HEK293 (cell line): ENCODE measurements around the gene ABHD15.

Source experiments
- GLIS1 ChIP-seq: fragments of 450-650 bp; formaldehyde crosslinking; IDR thresholded peaks from 2 replicates; pipeline ENCODE4 v1.5.1; 2016; ENCODE audit warnings: missing biosample characterization, missing genetic modification characterization
- HOXA7 ChIP-seq: sonication (generic); formaldehyde crosslinking; IDR thresholded peaks from 2 replicates; pipeline ENCODE4 v1.8.1; 2022; ENCODE audit warnings: missing genetic modification reagents, borderline replicate concordance
- HOXC10 ChIP-seq: sonication (generic); formaldehyde crosslinking; IDR thresholded peaks from 2 replicates; pipeline ENCODE4 v1.8.1; 2023; ENCODE audit warnings: mild to moderate bottlenecking, missing genetic modification reagents
- KLF7 ChIP-seq: fragments of 450-650 bp; formaldehyde crosslinking; IDR thresholded peaks from 2 replicates; pipeline ENCODE4 v1.5.1; 2016; ENCODE audit warnings: missing biosample characterization, missing genetic modification characterization, borderline replicate concordance
- KLF8 ChIP-seq: fragments of 450-650 bp; formaldehyde crosslinking; IDR thresholded peaks from 2 replicates; pipeline ENCODE4 v1.5.1; 2016; ENCODE audit warnings: missing biosample characterization, missing genetic modification characterization
- SCRT2 ChIP-seq: fragments of 450-650 bp; formaldehyde crosslinking; IDR thresholded peaks from 2 replicates; pipeline ENCODE4 v1.5.1; 2016; ENCODE audit warnings: missing biosample characterization, missing genetic modification characterization
- SP3 ChIP-seq: fragments of 450-650 bp; formaldehyde crosslinking; IDR thresholded peaks from 2 replicates; pipeline ENCODE4 v1.5.1; 2016; ENCODE audit warnings: missing biosample characterization, missing genetic modification characterization
- ZFP69B ChIP-seq: fragments of 450-650 bp; formaldehyde crosslinking; IDR thresholded peaks from 2 replicates; pipeline ENCODE4 v1.5.1; 2016; ENCODE audit warnings: missing biosample characterization, missing genetic modification characterization
- ZNF146 ChIP-seq: fragments of 450-650 bp; formaldehyde crosslinking; IDR thresholded peaks from 2 replicates; pipeline ENCODE4 v1.5.1; 2016; ENCODE audit warnings: missing biosample characterization, missing genetic modification characterization
- ZNF184 ChIP-seq: fragments of 450-650 bp; IDR thresholded peaks from 2 replicates; pipeline ENCODE4 v1.5.1; 2018; ENCODE audit warnings: missing biosample characterization, mild to moderate bottlenecking, missing genetic modification characterization
- ZNF335 ChIP-seq: fragments of 450-650 bp; formaldehyde crosslinking; conservative IDR thresholded peaks from 2 replicates; pipeline ENCODE4 v1.5.1; 2016; ENCODE audit warnings: missing biosample characterization, missing genetic modification characterization
- ZNF350 ChIP-seq: fragments of 450-650 bp; formaldehyde crosslinking; IDR thresholded peaks from 2 replicates; pipeline ENCODE4 v1.5.0; 2017; ENCODE audit warnings: missing biosample characterization, mild to moderate bottlenecking, missing genetic modification characterization
- ZNF426 ChIP-seq: fragments of 450-650 bp; formaldehyde crosslinking; IDR thresholded peaks from 2 replicates; pipeline ENCODE4 v1.5.1; 2017; ENCODE audit warnings: missing biosample characterization, missing genetic modification characterization, mild to moderate bottlenecking, inconsistent platforms, moderate library complexity
- ZNF521 ChIP-seq: fragments of 450-650 bp; formaldehyde crosslinking; IDR thresholded peaks from 2 replicates; pipeline ENCODE4 v1.5.1; 2017; ENCODE audit warnings: missing biosample characterization, mild to moderate bottlenecking, missing genetic modification characterization
- ZNF558 ChIP-seq: fragments of 450-650 bp; formaldehyde crosslinking; IDR thresholded peaks from 2 replicates; pipeline ENCODE4 v1.5.1; 2016; ENCODE audit warnings: missing biosample characterization, missing genetic modification characterization
- ZNF571 ChIP-seq: fragments of 450-650 bp; formaldehyde crosslinking; IDR thresholded peaks from 2 replicates; pipeline ENCODE4 v1.5.0; 2017; ENCODE audit warnings: missing biosample characterization, missing genetic modification characterization
- ZNF610 ChIP-seq: fragments of 450-650 bp; formaldehyde crosslinking; IDR thresholded peaks from 2 replicates; pipeline ENCODE4 v1.5.1; 2016; ENCODE audit warnings: missing biosample characterization, missing genetic modification characterization, borderline replicate concordance
- ZNF629 ChIP-seq: fragments of 450-650 bp; formaldehyde crosslinking; IDR thresholded peaks from 2 replicates; pipeline ENCODE4 v1.5.1; 2017; ENCODE audit warnings: missing biosample characterization, missing genetic modification characterization
- ZNF76 ChIP-seq: fragments of 450-650 bp; formaldehyde crosslinking; IDR thresholded peaks from 2 replicates; pipeline ENCODE4; 2016; ENCODE audit warnings: low read depth, missing biosample characterization, missing genetic modification characterization, borderline replicate concordance
- ZNF791 ChIP-seq: fragments of 450-650 bp; formaldehyde crosslinking; IDR thresholded peaks from 2 replicates; pipeline ENCODE4 v1.5.1; 2016; ENCODE audit warnings: missing biosample characterization, missing genetic modification characterization
- ZNF792 ChIP-seq: fragments of 450-650 bp; formaldehyde crosslinking; IDR thresholded peaks from 2 replicates; pipeline ENCODE4 v1.5.1; 2016; ENCODE audit warnings: missing biosample characterization, missing genetic modification characterization
- ZNF843 ChIP-seq: fragments of 450-650 bp; formaldehyde crosslinking; IDR thresholded peaks from 2 replicates; pipeline ENCODE4 v1.5.1; 2016; ENCODE audit warnings: missing biosample characterization, missing genetic modification characterization
- TF ChIP-seq, protein P1 (sequence below): fragments of 450-650 bp; formaldehyde crosslinking; IDR thresholded peaks from 2 replicates; pipeline ENCODE4 v1.5.1; 2016; ENCODE audit warnings: missing biosample characterization, missing genetic modification characterization
- TF ChIP-seq, protein P2 (sequence below): fragments of 450-650 bp; formaldehyde crosslinking; IDR thresholded peaks from 2 replicates; pipeline ENCODE4 v1.5.1; 2016; ENCODE audit warnings: missing biosample characterization, missing genetic modification characterization
- TF ChIP-seq, protein P3 (sequence below): fragments of 450-650 bp; formaldehyde crosslinking; IDR thresholded peaks from 2 replicates; pipeline ENCODE4 v1.5.1; 2016; ENCODE audit warnings: missing biosample characterization, missing genetic modification characterization
- TF ChIP-seq, protein P4 (sequence below): fragments of 450-650 bp; formaldehyde crosslinking; IDR thresholded peaks from 2 replicates; pipeline ENCODE4 v1.5.1; 2016; ENCODE audit warnings: missing biosample characterization, missing genetic modification characterization
- TF ChIP-seq, protein P5 (sequence below): fragments of 450-650 bp; formaldehyde crosslinking; IDR thresholded peaks from 2 replicates; pipeline ENCODE4 v1.5.1; 2016; ENCODE audit warnings: missing biosample characterization, missing genetic modification characterization
- TF ChIP-seq, protein P6 (sequence below): IDR thresholded peaks from 2 replicates; pipeline ENCODE4 v1.6.1; 2011; ENCODE audit warnings: mild to moderate bottlenecking, low read depth, low read length, borderline replicate concordance
- TF ChIP-seq, protein P7 (sequence below): fragments of 450-650 bp; formaldehyde crosslinking; IDR thresholded peaks from 2 replicates; pipeline ENCODE4 v1.5.1; 2016; ENCODE audit warnings: missing biosample characterization, missing genetic modification characterization

The ABHD15 gene

DNA sequence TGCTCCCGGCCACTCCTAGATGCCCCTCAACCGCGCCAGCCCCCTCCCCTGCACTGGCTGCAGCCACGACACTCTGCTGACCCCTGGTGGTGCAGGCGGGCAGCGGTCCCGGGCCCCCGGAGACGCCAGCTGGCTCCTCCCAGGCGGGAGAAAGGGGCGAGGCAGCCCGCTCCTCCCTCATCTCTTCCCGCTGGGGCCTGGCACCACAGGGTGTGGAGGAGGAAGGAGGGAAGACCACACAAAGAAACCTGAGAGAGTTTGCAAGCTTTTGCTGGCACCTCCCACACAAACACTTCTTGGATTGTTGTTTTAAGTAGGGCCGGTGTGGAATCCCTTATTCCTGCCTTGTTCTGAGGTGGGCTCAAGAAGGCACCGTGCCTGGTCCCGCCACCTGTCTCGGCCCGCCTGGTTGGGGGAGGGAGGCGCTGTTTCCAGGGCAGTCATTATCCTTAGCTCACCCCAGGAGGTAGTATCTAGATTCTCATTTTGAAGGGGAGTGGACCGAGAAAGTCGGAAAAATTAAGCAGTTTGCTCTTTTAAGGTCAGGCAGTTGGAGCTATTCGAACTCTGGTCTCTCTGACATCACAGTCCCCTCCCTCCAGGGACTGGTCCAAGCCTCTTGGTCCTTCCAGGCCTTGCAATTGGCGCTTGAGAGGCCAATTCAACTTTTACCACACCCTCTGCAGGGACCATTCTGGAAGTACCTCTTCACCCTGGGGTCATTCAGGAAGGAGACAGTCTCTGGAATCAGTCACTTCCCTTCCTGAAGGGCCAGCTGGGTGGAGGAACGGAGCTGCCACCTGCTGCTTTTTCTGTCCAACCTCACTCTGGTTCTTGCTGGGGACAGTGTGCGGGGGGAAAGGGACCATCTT is 25.1 kb upstream of the ABHD15 start (continued):
- TF ChIP-seq SP3 (tag by site-specific recombination), result peak; percentile 82
- TF ChIP-seq, protein P1, sequence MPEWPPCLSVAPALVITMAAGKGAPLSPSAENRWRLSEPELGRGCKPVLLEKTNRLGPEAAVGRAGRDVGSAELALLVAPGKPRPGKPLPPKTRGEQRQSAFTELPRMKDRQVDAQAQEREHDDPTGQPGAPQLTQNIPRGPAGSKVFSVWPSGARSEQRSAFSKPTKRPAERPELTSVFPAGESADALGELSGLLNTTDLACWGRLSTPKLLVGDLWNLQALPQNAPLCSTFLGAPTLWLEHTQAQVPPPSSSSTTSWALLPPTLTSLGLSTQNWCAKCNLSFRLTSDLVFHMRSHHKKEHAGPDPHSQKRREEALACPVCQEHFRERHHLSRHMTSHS (tag by site-specific recombination), result no peak
- peak; percentile 96 for TF ChIP-seq ZFP69B (tag by site-specific recombination)
- peak; percentile 76 for TF ChIP-seq ZNF335 (tag by site-specific recombination)
- TF ChIP-seq GLIS1 (tag by site-specific recombination), result peak; percentile 79
- TF ChIP-seq ZNF629 (tag by site-specific recombination), result peak; percentile 73
- TF ChIP-seq, protein P2, sequence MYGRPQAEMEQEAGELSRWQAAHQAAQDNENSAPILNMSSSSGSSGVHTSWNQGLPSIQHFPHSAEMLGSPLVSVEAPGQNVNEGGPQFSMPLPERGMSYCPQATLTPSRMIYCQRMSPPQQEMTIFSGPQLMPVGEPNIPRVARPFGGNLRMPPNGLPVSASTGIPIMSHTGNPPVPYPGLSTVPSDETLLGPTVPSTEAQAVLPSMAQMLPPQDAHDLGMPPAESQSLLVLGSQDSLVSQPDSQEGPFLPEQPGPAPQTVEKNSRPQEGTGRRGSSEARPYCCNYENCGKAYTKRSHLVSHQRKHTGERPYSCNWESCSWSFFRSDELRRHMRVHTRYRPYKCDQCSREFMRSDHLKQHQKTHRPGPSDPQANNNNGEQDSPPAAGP (tag by site-specific recombination), result peak; percentile 88
- TF ChIP-seq, protein P3, sequence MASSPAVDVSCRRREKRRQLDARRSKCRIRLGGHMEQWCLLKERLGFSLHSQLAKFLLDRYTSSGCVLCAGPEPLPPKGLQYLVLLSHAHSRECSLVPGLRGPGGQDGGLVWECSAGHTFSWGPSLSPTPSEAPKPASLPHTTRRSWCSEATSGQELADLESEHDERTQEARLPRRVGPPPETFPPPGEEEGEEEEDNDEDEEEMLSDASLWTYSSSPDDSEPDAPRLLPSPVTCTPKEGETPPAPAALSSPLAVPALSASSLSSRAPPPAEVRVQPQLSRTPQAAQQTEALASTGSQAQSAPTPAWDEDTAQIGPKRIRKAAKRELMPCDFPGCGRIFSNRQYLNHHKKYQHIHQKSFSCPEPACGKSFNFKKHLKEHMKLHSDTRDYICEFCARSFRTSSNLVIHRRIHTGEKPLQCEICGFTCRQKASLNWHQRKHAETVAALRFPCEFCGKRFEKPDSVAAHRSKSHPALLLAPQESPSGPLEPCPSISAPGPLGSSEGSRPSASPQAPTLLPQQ (tag by site-specific recombination), result peak; percentile 96
- TF ChIP-seq SCRT2 (tag by site-specific recombination), result peak; percentile 75
- TF ChIP-seq, protein P4, sequence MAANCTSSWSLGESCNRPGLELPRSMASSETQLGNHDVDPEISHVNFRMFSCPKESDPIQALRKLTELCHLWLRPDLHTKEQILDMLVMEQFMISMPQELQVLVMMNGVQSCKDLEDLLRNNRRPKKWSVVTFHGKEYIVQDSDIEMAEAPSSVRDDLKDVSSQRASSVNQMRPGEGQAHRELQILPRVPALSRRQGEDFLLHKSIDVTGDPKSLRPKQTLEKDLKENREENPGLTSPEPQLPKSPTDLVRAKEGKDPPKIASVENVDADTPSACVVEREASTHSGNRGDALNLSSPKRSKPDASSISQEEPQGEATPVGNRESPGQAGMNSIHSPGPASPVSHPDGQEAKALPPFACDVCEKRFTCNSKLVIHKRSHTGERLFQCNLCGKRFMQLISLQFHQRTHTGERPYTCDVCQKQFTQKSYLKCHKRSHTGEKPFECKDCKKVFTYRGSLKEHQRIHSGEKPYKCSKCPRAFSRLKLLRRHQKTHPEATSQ (tag by site-specific recombination), result no peak
- TF ChIP-seq KLF8 (tag by site-specific recombination), result peak; percentile 98
- TF ChIP-seq HOXC10 (CRISPR knock-in tag), result no peak
- no peak for TF ChIP-seq ZNF146 (tag by site-specific recombination)
- no peak for TF ChIP-seq ZNF558 (tag by site-specific recombination)
- TF ChIP-seq ZNF76 (tag by site-specific recombination), result no peak; the same call in 1 of the 2 replicates
- TF ChIP-seq KLF7, result peak; percentile 81; the same call in 1 of the 2 replicates
- TF ChIP-seq, protein P5, sequence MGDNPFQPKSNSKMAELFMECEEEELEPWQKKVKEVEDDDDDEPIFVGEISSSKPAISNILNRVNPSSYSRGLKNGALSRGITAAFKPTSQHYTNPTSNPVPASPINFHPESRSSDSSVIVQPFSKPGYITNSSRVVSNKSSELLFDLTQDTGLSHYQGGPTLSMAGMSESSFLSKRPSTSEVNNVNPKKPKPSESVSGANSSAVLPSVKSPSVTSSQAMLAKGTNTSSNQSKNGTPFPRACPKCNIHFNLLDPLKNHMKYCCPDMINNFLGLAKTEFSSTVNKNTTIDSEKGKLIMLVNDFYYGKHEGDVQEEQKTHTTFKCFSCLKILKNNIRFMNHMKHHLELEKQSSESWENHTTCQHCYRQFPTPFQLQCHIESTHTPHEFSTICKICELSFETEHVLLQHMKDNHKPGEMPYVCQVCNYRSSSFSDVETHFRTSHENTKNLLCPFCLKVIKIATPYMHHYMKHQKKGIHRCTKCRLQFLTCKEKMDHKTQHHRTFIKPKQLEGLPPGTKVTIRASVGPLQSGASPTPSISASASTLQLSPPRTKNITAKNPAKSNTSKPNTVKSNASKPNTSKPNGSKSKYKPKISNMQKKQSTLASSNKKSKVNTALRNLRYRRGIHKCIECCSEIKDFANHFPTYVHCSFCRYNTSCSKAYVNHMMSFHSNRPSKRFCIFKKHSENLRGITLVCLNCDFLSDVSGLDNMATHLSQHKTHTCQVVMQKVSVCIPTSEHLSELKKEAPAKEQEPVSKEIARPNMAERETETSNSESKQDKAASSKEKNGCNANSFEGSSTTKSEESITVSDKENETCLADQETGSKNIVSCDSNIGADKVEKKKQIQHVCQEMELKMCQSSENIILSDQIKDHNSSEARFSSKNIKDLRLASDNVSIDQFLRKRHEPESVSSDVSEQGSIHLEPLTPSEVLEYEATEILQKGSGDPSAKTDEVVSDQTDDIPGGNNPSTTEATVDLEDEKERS (tag by site-specific recombination), result no peak
- TF ChIP-seq ZNF521 (tag by site-specific recombination), result no peak
- no peak for TF ChIP-seq ZNF350 (tag by site-specific recombination)
- TF ChIP-seq ZNF843 (tag by site-specific recombination), result peak; percentile 50; the same call in 1 of the 2 replicates
- no peak for TF ChIP-seq HOXA7 (CRISPR knock-in tag)
- TF ChIP-seq ZNF184 (tag by site-specific recombination), result 0 out of 2 replicates have a peak, but pooled peaks have one; percentile 3
- no peak for TF ChIP-seq ZNF571 (tag by site-specific recombination)
- TF ChIP-seq ZNF426 (tag by site-specific recombination), result no peak
- TF ChIP-seq ZNF792 (tag by site-specific recombination), result no peak
- no peak for TF ChIP-seq ZNF791 (tag by site-specific recombination)
- TF ChIP-seq, protein P6, sequence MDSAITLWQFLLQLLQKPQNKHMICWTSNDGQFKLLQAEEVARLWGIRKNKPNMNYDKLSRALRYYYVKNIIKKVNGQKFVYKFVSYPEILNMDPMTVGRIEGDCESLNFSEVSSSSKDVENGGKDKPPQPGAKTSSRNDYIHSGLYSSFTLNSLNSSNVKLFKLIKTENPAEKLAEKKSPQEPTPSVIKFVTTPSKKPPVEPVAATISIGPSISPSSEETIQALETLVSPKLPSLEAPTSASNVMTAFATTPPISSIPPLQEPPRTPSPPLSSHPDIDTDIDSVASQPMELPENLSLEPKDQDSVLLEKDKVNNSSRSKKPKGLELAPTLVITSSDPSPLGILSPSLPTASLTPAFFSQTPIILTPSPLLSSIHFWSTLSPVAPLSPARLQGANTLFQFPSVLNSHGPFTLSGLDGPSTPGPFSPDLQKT, result no peak
- TF ChIP-seq ZNF610 (tag by site-specific recombination), result peak; percentile 56; the same call in 1 of the 2 replicates
- TF ChIP-seq, protein P7, sequence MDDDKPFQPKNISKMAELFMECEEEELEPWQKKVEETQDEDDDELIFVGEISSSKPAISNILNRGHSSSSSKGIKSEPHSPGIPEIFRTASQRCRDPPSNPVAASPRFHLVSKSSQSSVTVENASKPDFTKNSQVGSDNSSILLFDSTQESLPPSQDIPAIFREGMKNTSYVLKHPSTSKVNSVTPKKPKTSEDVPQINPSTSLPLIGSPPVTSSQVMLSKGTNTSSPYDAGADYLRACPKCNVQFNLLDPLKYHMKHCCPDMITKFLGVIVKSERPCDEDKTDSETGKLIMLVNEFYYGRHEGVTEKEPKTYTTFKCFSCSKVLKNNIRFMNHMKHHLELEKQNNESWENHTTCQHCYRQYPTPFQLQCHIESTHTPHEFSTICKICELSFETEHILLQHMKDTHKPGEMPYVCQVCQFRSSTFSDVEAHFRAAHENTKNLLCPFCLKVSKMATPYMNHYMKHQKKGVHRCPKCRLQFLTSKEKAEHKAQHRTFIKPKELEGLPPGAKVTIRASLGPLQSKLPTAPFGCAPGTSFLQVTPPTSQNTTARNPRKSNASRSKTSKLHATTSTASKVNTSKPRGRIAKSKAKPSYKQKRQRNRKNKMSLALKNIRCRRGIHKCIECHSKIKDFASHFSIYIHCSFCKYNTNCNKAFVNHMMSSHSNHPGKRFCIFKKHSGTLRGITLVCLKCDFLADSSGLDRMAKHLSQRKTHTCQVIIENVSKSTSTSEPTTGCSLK (tag by site-specific recombination), result no peak
